Hypothalamus (tissue), 51 donors: ENCODE measurements around the gene MROH2B.

Source experiments
- DNase-seq, 51 donors: peaks; one replicate each; lab custom pipeline; 2025; lab: John Stamatoyannopoulos, UW

MROH2B gene

GRCh38 chr5:41071242-41071641, at the start of gene MROH2B:
TSS of gene MROH2B (minus strand) at chr5:41071342. CDS start at chr5:41070852, 490 bp downstream.
- DNase-seq: no peak

GRCh38 chr5:41120600-41120999, 49.5 kb upstream of the MROH2B start:
- DNase-seq: no peak

- no peak for DNase-seq
These were observed 47.0 kb upstream of the MROH2B start for GRCh38 chr5:41118177-41118576.

- no peak for DNase-seq
These were observed 44.1 kb upstream of the MROH2B start for GRCh38 chr5:41115281-41115680.

GRCh38 chr5:41112486-41113455, 41.6 kb upstream of the MROH2B start:
- no peak for DNase-seq

- no peak for DNase-seq
These were observed 38.0 kb upstream of the MROH2B start for GRCh38 chr5:41109186-41109585.

DNA sequence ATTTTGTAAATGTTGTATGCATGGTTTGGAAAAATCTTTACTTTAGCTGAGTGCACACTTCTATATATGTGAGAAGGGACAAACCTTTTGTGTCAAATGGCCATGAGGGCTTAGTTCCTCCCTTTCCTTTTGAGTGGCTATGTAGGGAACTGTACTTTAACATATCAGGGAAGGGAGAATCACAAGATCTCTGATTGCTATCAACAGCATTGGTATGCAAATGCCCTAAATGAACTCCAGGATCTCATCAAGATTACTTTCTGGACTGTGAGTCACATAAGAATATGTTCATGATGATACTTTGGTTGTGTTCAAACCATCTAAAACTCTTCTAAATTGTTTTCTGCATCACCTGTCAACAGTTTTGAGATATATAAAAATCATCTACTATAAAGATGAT, 31.2 kb upstream of the MROH2B start:
- no peak for DNase-seq

GRCh38 chr5:41097642-41098041, 26.5 kb upstream of the MROH2B start:
- no peak for DNase-seq

DNA sequence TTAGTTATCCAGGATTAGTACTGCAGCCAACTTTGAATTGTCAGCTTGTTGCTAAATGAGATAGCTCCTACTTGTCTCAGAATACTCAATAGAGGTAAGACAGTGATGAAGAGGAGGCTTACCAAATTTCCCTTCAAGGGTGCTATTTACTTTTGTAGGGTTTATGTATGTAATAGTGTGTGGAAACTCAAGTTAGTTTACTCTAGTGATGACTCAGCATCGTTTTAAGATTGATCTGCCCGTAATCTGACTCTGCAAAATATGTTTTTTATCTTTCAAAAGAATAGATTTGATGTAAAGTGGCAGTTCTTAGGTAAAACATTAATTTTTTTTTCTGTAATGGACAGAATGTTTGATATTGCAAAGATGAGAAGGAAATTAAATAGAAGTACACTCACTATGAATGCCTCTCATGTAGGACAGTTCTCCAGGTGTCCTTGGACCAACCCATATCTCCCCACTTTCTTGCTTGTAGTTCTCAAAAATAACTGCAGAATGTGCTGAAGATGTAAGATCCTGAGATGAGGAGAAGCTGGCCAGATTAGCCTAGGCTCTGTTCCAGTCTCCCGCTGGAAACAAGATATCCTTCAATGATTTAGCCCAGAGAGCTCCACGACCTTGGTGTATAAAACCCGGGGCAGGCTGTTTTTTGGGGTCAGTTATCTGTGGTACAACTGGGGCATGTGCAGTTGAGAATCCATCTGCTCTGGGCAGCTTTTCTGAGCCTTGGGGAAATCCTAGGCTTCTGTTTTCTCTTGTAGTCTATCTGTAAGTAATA, 24.4 kb upstream of the MROH2B start:
- DNase-seq: no peak

GRCh38 chr5:41094871-41095270, 23.7 kb upstream of the MROH2B start:
- DNase-seq: no peak

- no peak for DNase-seq
These were observed 22.7 kb upstream of the MROH2B start for GRCh38 chr5:41093803-41094202.

DNA sequence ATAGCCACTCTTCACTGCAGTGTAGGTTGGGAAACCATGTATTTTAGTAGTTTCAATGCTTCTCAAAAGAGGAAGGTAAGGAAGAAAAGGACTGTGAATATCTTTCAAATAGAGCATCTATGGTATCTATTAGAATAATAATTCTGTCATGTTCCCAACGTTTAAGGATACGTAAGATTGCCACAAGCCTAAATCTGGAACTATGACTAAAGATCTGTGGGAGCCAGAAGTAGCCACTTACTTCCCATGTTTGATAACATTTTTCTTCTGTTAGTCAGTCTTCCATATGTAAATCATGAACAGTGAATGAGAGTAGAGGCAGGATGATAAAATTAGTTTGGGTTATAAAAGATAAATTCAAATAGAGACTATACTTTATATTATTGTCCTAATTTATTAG, 16.3 kb upstream of the MROH2B start:
- DNase-seq: no peak

DNA sequence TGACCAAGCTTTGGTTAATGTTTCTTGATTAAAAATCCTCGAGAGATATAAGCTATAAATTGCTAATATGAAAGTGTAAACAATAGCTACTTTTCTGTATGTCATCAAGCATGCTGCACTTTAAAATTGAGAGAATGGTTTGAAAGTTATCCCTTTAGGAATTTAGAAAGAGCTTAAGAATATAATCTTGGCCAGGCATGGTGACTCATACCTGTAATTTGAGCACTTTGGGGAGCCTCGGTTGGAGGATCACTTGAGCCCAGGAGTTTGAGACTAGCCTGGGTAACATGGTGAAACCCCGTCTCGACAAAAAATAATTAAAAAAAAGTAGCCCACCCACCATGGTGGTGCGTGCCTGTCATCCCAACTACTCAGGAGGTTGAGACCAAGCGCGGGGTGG, 12.2 kb upstream of the MROH2B start:
- no peak for DNase-seq

DNA sequence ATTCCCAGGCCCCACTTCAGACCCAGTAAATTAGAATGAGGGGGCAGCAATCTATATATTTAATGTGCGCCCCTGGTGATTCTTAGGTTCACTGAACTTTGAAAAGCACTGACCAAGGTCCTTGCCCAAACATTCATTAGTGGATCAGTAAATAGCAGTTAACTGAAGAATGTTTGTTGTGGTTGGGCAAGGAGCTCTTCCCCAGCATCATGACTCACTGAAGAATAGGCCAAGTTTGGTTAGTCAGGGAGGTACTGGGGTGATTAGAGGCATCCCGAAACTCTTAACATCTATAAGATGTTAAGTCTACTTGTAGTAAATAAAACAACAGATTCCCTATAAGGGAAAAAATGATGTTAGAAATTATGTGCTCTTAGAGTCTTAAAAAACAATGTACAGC, 833 bp upstream of the MROH2B start:
- no peak for DNase-seq

DNA sequence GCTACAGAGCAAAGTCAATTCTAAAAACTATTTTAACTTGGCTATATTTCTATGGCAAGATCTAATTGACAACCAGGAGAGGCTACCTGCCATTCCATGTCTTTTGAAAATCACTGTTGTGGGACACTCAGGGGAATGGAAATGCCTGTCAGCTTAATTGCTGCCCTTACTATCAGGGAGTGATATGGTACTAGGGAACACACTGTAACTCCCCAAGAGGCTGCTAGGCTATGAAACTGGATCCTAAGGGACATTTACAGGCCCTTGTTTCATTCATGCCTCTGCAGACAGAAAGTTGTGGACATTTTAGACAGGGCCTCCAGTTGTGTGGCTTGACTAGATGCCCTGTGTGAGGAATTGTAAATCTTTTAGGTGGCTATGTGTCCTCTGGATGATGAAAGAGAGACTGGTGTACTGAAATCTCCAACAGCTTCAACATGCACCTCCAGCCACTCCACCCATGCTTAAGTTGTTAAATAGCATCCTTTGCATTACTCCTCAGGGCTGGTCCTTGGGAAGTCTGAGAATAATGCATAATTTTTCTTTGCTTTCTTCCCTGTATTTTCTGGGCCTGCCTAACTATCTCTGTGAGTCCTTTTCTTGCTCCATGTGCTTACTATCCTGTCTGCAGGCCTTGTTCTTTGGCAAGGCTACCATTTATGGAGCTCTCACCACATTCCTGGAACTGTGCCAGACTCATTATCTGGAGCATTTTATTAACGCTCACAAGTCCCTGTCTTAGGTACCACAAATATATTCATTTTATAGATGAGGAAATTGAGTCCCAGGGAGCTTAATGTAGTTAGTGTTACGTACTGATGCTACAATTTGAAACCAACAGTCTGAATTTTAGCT, 3.2 kb downstream of the MROH2B start:
- no peak for DNase-seq

- DNase-seq: no peak
These were observed 5.3 kb downstream of the MROH2B start for GRCh38 chr5:41065691-41066335.

DNA sequence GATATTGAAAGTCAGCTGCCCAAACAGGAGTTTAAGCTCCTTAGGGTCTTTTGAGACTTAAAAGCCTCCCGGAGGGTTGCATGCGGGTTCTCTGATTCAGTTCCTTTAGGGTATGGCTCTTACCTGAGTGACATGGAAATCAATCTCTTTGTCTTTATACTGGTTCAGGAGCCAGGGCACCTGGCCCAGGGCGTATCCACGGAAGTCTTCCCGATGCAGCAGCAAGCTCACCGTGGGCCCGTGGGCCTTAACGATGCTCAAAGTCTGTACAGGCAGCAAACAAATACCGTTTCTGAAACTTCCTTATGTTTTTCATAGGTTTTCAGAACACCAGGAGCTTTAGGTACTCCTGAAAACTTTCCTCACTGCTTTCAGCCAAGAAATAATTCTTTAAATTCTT, 13.2 kb downstream of the MROH2B start:
- no peak for DNase-seq

DNA sequence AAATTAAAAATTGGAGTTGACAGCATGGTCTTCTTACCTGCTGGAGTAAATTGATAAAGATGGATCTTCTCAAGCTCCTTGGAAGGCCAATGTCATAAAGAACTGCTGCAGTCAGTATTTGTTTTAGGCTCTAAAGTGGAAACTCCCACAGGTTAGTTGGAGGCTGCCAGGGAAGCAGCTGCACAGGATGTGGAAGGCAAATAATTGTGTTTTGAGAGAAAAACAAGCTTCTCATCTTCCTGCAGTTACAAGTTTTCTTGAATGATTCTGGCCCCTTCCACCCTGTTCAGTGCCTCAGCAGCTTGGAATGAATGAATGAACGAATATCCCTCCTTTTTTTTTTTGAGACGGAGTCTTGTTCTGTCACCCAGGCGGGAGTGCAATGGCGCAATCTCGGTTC, 13.9 kb downstream of the MROH2B start:
- no peak for DNase-seq

DNA sequence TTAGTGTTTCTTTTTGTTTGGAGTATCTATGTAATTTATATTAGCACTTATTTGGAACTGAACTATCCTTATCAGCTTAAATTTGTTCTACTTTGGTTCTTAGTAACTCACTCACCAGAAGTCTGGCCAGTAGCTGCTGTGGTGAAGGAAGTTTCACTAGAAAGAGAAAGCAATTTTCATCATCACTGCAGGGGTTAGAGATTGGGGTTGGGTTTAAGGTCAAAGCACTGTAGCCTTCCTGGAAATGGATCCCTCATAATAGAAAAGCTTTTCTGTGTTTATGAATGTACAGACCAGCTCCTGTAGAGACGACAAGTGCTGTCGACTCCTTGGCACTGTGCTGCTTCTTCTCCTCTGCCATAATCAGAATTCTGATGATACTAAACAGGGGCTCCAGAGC, 22.2 kb downstream of the MROH2B start:
- DNase-seq: no peak

GRCh38 chr5:41043109-41043747, 27.9 kb downstream of the MROH2B start:
- no peak for DNase-seq
